OCI-LY7 (cell line): ENCODE results near the gene RFT1.

Experiments
- CTCF ChIP-seq: fragments of 200-600 bp; sonication (generic); conservative IDR thresholded peaks from 2 replicates; pipeline ENCODE4 v1.5.1; 2014; ENCODE audit warnings: mild to moderate bottlenecking, antibody characterized with exemption, low read length, moderate library complexity, mixed read lengths
- EZH2phosphoT487 ChIP-seq: fragments of 200-600 bp; sonication (generic); IDR thresholded peaks from 2 replicates; pipeline ENCODE4 v1.6.1; 2018; ENCODE audit warnings: low read depth, borderline replicate concordance, mild to moderate bottlenecking, mixed run types, antibody characterized with exemption, low read length, moderate library complexity, mixed read lengths

- 0 out of 2 replicates have a peak, but pooled peaks have one; percentile 15 for TF ChIP-seq CTCF
- TF ChIP-seq EZH2phosphoT487 = no peak
These were observed 32.6 kb upstream of the RFT1 start for GRCh38 chr3:53162672-53163443.
